Testis (tissue), 3 donors: ENCODE data around the gene CALML6. TPM values are rescaled to one million over a fixed set of nuclear protein-coding genes. Genes with fewer than 3 reads are reported as not detected.

Experiments
- DNase-seq: peaks from one replicate; pipeline ENCODE4 v3.0.0-alpha.2; 2019
- H3K27ac ChIP-seq, 2 donors: fragments of 200-600 bp; sonication (generic); one replicate each; pipeline ENCODE4 v1.5.1; 2019
- H3K27me3 ChIP-seq: fragments of 200-600 bp; sonication (generic); one replicate; pipeline ENCODE4 v1.5.1; 2019
- H3K36me3 ChIP-seq: fragments of 200-600 bp; sonication (generic); one replicate; pipeline ENCODE4 v1.5.1; 2017; ENCODE audit warnings: low read depth; ENCODE audit errors: missing control alignments
- H3K4me1 ChIP-seq: fragments of 200-600 bp; sonication (generic); one replicate; pipeline ENCODE4 v1.5.1; 2019
- H3K4me3 ChIP-seq, 2 donors: fragments of 200-600 bp; sonication (generic); one replicate each; pipeline ENCODE4 v1.5.1; 2017 to 2019
- H3K9me3 ChIP-seq: fragments of 200-600 bp; sonication (generic); one replicate; pipeline ENCODE4 v1.5.1; 2017
- POLR2A ChIP-seq: fragments of 450-650 bp; IDR thresholded peaks from one replicate; pipeline ENCODE4 v1.6.1; 2017; ENCODE audit warnings: antibody characterized with exemption, mild to moderate bottlenecking, moderate library complexity
- WGBS, 2 donors: methylation state at CpG; one replicate each; pipeline ENCODE4 v1.1.5; 2018; 5-methylcytosine and 5-hydroxymethylcytosine counted together
- intact Hi-C: fragments of 100-400 bp; cut with DNase I; formaldehyde crosslinking; loops from one replicate; pipeline ENCODE4 v1.15.1; 2023; ENCODE audit warnings: low total_unique reads
- polyA plus RNA-seq: library from polyadenylated mRNA; stranded (reverse); fragments of 350-450 nt; fragmentation: Illumina TruSeq; extraction: RNeasy Lipid Tissue Mini Kit (QIAGEN cat#74804); gene quantifications from one replicate; pipeline ENCODE4 v1.2.3, GENCODE V29; 2014; ENCODE audit warnings: low read depth, low replicate concordance; ENCODE audit not compliant: insufficient read depth
- total RNA-seq, 2 donors: library from RNA; depleted of rRNA; stranded (reverse); fragments of >200 nt; gene quantifications; one replicate each; pipeline ENCODE4 v1.2.3, GENCODE V29; 2016
- TF ChIP-seq, protein P1 (sequence below), 3 experiments: fragments of 450-650 bp in 2 of 3; fragments of 200-600 bp in 1 of 3; sonication (generic) in 1 of 3; IDR thresholded peaks; one replicate each; pipeline ENCODE4 v1.5.1; 2016 to 2019; ENCODE audit warnings: antibody characterized with exemption in 3 of 3, mild to moderate bottlenecking in 2 of 3, moderate library complexity in 1 of 3

Gene CALML6
- total and polyA plus RNA-seq, 3 donors from 2014 or later: 0.96 to 2.1 (median 1.2) TPM

DNA sequence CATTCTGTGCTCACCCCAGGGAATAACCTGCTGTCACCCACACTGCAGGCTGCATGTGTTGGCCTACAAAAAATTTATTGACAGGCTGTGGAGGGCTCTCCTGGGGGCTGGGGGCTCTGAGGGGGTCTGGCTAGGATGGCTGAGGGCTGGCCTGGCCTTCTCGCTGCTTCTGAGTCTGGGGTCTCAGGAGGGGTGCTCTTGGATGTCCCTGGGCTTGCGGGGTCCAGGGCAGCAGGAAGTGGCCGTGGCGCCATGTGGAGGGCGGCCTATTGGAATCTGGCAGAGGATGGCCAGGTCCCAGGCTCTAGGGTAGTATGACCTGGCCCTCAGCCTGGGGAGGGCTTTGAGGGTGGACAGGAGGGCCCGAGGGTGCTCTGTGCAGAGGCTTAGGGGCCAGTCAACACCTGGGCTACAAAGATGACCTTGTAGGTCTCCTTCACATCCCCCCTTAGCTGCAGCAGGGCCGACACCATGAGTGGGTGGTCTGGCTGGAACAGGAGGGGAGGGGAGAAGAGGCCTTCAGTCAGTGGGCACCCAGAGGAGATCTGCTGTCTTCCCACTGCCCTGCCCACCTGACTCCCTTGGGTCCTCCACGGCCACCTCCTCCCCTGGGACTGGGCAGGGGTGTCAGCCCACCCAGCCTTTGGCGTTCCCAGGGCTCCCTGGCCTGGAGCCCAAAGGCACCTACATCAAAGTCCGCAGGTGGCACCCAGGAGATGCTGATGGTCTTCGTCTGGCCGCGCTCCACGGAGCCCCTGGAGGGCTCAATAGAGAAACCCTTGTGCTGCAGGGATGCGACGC, 7.0 kb downstream of the CALML6 start:
- intact Hi-C loops: no loop called here
- no peak for DNase-seq
- TF ChIP-seq, protein P1, sequence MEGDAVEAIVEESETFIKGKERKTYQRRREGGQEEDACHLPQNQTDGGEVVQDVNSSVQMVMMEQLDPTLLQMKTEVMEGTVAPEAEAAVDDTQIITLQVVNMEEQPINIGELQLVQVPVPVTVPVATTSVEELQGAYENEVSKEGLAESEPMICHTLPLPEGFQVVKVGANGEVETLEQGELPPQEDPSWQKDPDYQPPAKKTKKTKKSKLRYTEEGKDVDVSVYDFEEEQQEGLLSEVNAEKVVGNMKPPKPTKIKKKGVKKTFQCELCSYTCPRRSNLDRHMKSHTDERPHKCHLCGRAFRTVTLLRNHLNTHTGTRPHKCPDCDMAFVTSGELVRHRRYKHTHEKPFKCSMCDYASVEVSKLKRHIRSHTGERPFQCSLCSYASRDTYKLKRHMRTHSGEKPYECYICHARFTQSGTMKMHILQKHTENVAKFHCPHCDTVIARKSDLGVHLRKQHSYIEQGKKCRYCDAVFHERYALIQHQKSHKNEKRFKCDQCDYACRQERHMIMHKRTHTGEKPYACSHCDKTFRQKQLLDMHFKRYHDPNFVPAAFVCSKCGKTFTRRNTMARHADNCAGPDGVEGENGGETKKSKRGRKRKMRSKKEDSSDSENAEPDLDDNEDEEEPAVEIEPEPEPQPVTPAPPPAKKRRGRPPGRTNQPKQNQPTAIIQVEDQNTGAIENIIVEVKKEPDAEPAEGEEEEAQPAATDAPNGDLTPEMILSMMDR (IDR thresholded peaks at IDR 0.05): no peak
- no peak for TF ChIP-seq POLR2A
- H3K4me1 ChIP-seq: peaks cover 13% of the 10 kb centered on the region
- no peak overlapping the region for H3K27ac ChIP-seq
- no peaks in the 10 kb centered on the region for H3K9me3 ChIP-seq
- H3K4me3 ChIP-seq: no peak overlapping the region
- H3K27me3 ChIP-seq: no peaks in the 10 kb centered on the region
- WGBS, 2 donors: 93 to 100% methylated on average over 1 to 16 of the region's 16 CpGs
- H3K36me3 ChIP-seq: no peaks in the 10 kb centered on the region

DNA sequence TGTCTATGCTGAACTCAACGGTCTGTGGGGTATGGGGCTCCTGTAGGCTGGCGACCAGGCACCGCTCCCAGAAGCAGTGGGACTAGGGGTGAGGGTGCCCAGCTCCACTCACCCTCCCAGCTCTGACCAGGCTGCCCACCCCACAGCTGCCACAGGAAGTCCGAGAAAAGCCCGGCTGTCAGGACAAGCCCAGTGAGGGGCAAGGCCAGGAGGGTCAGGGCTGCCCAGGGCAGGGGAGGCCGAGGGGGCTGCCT, 7.6 kb downstream of the CALML6 start:
- Histone ChIP-seq H3K4me1 (peaks cover 10% of the 10 kb centered on the region), H3K9me3 (no peaks in the 10 kb centered on the region), H3K27ac (no peak overlapping the region), H3K4me3 (no peak overlapping the region), H3K36me3 (no peaks in the 10 kb centered on the region), H3K27me3 (no peaks in the 10 kb centered on the region)
- WGBS, 2 donors: 86% methylated on average over 6 of the region's 6 CpGs; no CpG with 5 or more reads in 1 of the 2 donors
- no peak for TF ChIP-seq POLR2A
- TF ChIP-seq, protein P1 (IDR thresholded peaks at IDR 0.05): no peak
- intact Hi-C loops: no loop called here
- no peak for DNase-seq

DNA sequence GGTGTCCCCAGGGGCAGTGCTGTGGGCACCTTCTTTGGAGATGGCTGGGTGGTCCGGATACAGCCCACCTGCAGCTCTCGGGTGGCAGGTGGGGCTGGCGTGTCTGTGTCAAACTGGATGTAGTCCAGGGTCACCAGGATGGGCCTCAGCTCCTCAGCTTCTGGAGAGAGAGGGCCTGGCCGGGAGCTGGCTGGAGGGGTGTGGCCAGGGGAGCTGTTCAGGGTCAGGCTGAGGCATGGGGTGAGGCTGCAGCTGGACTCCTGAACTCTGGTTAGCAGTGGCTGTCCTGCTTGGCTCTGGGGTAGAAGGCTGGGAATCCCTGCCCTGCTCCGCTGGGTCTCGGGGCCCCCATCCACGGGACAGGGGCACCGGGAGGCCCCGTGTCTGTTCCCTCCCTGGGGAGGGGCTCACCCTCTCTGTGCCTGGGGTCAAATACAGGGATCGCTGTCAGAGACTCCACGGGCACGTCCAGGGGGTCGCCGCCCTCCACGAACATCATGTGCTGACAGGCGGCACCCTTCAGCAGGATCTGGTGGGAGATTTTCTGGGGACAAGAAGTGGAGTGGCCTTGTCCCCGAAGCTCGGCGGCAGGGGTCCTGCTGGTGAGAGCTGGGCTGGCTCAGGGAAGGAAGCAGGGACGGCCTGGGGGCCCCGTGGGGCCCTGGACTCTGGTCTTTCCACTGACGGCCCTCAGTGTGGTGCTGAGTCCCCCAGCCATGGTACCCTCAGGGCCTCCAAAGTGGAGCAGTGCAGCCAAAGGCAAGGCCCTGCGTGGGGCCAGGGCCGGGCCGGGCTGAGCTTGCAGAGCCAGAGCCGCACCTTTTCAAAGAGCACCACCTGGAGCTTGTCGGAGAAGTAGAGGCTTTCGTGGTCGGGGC, 8.1 kb downstream of the CALML6 start:
- Histone ChIP-seq H3K9me3 (no peaks in the 10 kb centered on the region), H3K36me3 (no peaks in the 10 kb centered on the region), H3K4me3 (no peak overlapping the region), H3K27me3 (no peaks in the 10 kb centered on the region), H3K4me1 (peaks cover 7% of the 10 kb centered on the region), H3K27ac (no peak overlapping the region)
- 67 to 81% methylated on average over 3 to 28 of the region's 29 CpGs for WGBS, 2 donors
- DNase-seq: no peak
- intact Hi-C loops: no loop called here
- TF ChIP-seq, protein P1 (IDR thresholded peaks at IDR 0.05): no peak
- no peak for TF ChIP-seq POLR2A

DNA sequence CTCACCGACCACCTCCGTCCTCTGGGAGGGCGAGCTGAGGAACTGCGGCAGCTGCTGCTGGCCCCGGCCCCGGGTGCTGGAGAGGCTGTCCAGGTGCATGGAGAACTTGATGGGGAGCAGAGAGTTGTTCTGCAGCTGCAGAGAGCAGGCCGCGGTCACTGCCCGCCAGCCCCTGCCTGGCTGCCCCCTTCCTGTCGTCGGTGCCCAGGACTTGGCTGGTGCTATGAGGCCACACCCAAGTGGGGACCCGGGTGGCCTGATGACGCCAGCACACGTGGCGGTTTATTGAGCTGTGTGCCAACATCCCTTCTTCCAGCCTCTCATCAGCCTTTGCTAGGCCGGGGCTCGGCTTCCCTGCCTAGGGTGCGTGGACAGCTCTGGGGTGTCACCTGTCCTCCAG, 9.3 kb downstream of the CALML6 start:
- Histone ChIP-seq H3K4me1 (peaks cover 5% of the 10 kb centered on the region), H3K27me3 (no peaks in the 10 kb centered on the region), H3K36me3 (no peaks in the 10 kb centered on the region), H3K9me3 (no peaks in the 10 kb centered on the region), H3K27ac (no peak overlapping the region), H3K4me3 (no peak overlapping the region)
- intact Hi-C loops: no loop called here
- DNase-seq: no peak
- 42% methylated on average over 14 of the region's 18 CpGs; no CpG with 5 or more reads in 1 of the 2 donors for WGBS, 2 donors
- TF ChIP-seq POLR2A: no peak
- TF ChIP-seq, protein P1 (IDR thresholded peaks at IDR 0.05): no peak
